Measurements from ENCODE around the gene ESYT1.
"Not testable (repeated sequence)": the region's sequence is repeated elsewhere in the genome, so short reads cannot be mapped to it uniquely, and the experiment has no call there.

ESYT1 gene

GRCh38 chr12:56116267-56117081 is 11.6 kb upstream of the ESYT1 start, which contains the start of gene RPL41:
TSS of gene RPL41 (plus strand) at chr12:56116633.
- H3K4me2 ChIP-seq (ENCODE audit: low read depth, low read length, poor library complexity, severe bottlenecking): peak within 1 kb of the TSS; percentile 74
- peaks cover 20% of the 10 kb centered on the region for H3F3A ChIP-seq (ENCODE audit: low read depth)
- peaks cover 31% of the 10 kb centered on the region for H3K36me3 ChIP-seq (ENCODE audit: insufficient read depth, low read length)
- H3K9me2 ChIP-seq (replicated peaks; ENCODE audit: low read depth, low read length): no peaks in the 10 kb centered on the region
- peak within 1 kb of the TSS; percentile 99 for H3K4me3 ChIP-seq (ENCODE audit: low read length, poor library complexity, severe bottlenecking)
- peaks cover 35% of the 10 kb centered on the region for H3K79me2 ChIP-seq (ENCODE audit: insufficient read depth, low read length)
- H3K9ac ChIP-seq (ENCODE audit: low read depth, low read length, poor library complexity, severe bottlenecking): peak within 1 kb of the TSS; percentile 99
- H3K27me3 ChIP-seq (ENCODE audit: insufficient read depth, low read length, poor library complexity, severe bottlenecking): peaks cover 7% of the 10 kb centered on the region
- H3K9me3 ChIP-seq (ENCODE audit: insufficient read depth, low read depth, low read length): no peaks in the 10 kb centered on the region
- no peak for TF ChIP-seq EZH2phosphoT487 (IDR thresholded peaks at IDR 0.05; ENCODE audit: borderline replicate concordance)
- TF ChIP-seq CTCF (conservative IDR thresholded peaks at IDR 0.05; ENCODE audit: low read length): no peak
- peaks cover 18% of the 10 kb centered on the region for H3K4me1 ChIP-seq (ENCODE audit: insufficient read depth, low read length, poor library complexity, severe bottlenecking)
- peak within 1 kb of the TSS; percentile 99 for H2AFZ ChIP-seq (ENCODE audit: low read length)
- H4K20me1 ChIP-seq (ENCODE audit: insufficient read depth, low read length, poor library complexity, severe bottlenecking): peaks cover 14% of the 10 kb centered on the region

DNA sequence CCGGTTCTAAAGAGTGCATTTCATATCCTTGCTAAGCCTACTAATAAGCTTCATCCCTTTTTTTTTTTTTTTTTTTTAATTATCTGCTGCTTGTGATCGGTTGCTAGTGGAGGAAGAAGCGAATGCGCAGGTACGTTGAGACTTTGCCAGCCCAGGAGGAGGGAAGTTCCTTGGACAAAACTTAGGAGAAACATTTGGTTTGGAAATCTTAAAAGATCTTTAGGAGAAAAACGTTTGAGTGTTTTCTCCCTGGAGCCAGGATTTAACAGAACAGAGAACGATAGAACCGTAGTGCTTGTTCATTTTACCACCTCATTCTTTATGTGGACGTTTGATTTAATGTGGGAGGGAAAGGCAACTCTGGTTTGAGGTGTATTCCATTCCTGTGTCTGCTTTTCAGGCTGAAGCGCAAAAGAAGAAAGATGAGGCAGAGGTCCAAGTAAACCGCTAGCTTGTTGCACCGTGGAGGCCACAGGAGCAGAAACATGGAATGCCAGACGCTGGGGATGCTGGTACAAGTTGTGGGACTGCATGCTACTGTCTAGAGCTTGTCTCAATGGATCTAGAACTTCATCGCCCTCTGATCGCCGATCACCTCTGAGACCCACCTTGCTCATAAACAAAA is 10.9 kb upstream of the ESYT1 start:
- Histone ChIP-seq H3K4me2 (ENCODE audit: low read depth, low read length, poor library complexity, severe bottlenecking) (peak overlapping the region; percentile 72), H3K36me3 (ENCODE audit: insufficient read depth, low read length) (peaks cover 26% of the 10 kb centered on the region), H4K20me1 (ENCODE audit: insufficient read depth, low read length, poor library complexity, severe bottlenecking) (peaks cover 14% of the 10 kb centered on the region), H3K4me1 (ENCODE audit: insufficient read depth, low read length, poor library complexity, severe bottlenecking) (peaks cover 18% of the 10 kb centered on the region), H3F3A (ENCODE audit: low read depth) (peaks cover 20% of the 10 kb centered on the region), H3K9ac (ENCODE audit: low read depth, low read length, poor library complexity, severe bottlenecking) (peak overlapping the region; percentile 99), H3K4me3 (ENCODE audit: low read length, poor library complexity, severe bottlenecking) (peak overlapping the region; percentile 99), H3K79me2 (ENCODE audit: insufficient read depth, low read length) (peaks cover 35% of the 10 kb centered on the region)
- not testable (repeated sequence) for H2AFZ ChIP-seq (ENCODE audit: low read length); H3K9me2 ChIP-seq (replicated peaks; ENCODE audit: low read depth, low read length); H3K9me3 ChIP-seq (ENCODE audit: insufficient read depth, low read depth, low read length); H3K27me3 ChIP-seq (ENCODE audit: insufficient read depth, low read length, poor library complexity, severe bottlenecking)

- H2AFZ ChIP-seq (ENCODE audit: low read length): 0 out of 2 replicates have a peak within 1 kb of the TSS, but pooled peaks have one; percentile 9
- TF ChIP-seq CTCF (conservative IDR thresholded peaks at IDR 0.05; ENCODE audit: low read length) (peak; percentile 43), EZH2phosphoT487 (IDR thresholded peaks at IDR 0.05; ENCODE audit: borderline replicate concordance) (no peak)
Observed at GRCh38 chr12:56117778-56118687, 10.0 kb upstream of the ESYT1 start, which contains the start of gene ZC3H10. TSS of gene ZC3H10 (plus strand) at chr12:56118266. CDS start at chr12:56120563, 2,297 bp downstream.

More at GRCh38 chr12:56117778-56118687, 10.0 kb upstream of the ESYT1 start, which contains the start of gene ZC3H10:
- peaks cover 35% of the 10 kb centered on the region for H3K79me2 ChIP-seq (ENCODE audit: insufficient read depth, low read length)
- H3K4me3 ChIP-seq (ENCODE audit: low read length, poor library complexity, severe bottlenecking): peak within 1 kb of the TSS; percentile 99
- H4K20me1 ChIP-seq (ENCODE audit: insufficient read depth, low read length, poor library complexity, severe bottlenecking): peaks cover 14% of the 10 kb centered on the region
- peaks cover 19% of the 10 kb centered on the region for H3K36me3 ChIP-seq (ENCODE audit: insufficient read depth, low read length)
- H3F3A ChIP-seq (ENCODE audit: low read depth): peaks cover 20% of the 10 kb centered on the region
- peak within 1 kb of the TSS; percentile 97 for H3K4me2 ChIP-seq (ENCODE audit: low read depth, low read length, poor library complexity, severe bottlenecking)
- H3K9ac ChIP-seq (ENCODE audit: low read depth, low read length, poor library complexity, severe bottlenecking): peak within 1 kb of the TSS; percentile 99
- peaks cover 7% of the 10 kb centered on the region for H3K27me3 ChIP-seq (ENCODE audit: insufficient read depth, low read length, poor library complexity, severe bottlenecking)
- H3K9me3 ChIP-seq (ENCODE audit: insufficient read depth, low read depth, low read length): no peaks in the 10 kb centered on the region
- peaks cover 18% of the 10 kb centered on the region for H3K4me1 ChIP-seq (ENCODE audit: insufficient read depth, low read length, poor library complexity, severe bottlenecking)
- no peaks in the 10 kb centered on the region for H3K9me2 ChIP-seq (replicated peaks; ENCODE audit: low read depth, low read length)
